Thyroid gland (tissue), 4 donors: ENCODE measurements around the gene KRTAP13-1. TPM values are rescaled to one million over a fixed set of nuclear protein-coding genes. Genes with fewer than 3 reads are reported as not detected.
A peak's percentile ranks its signal among the peaks of the same experiment; 100 is the strongest.

Experiments used
- DNase-seq, 2 donors: peaks; one replicate each; pipeline ENCODE4 v3.0.0-alpha.2; 2019
- H3K27ac ChIP-seq, 3 donors: fragments of 200-600 bp; sonication (generic); 1 replicate in 2 of 3; 2 replicates in 1 of 3; pipeline ENCODE4 v1.5.1; 2016 to 2019; ENCODE audit warnings: mild to moderate bottlenecking in 1 of 3, moderate library complexity in 1 of 3
- H3K27me3 ChIP-seq: fragments of 200-600 bp; sonication (generic); one replicate; pipeline ENCODE4 v1.5.1; 2019
- H3K36me3 ChIP-seq, 2 donors: fragments of 200-600 bp; sonication (generic); one replicate each; pipeline ENCODE4 v1.5.1; 2016 to 2019
- H3K4me1 ChIP-seq, 2 donors: fragments of 200-600 bp; sonication (generic); one replicate each; pipeline ENCODE4 v1.5.1; 2017 to 2019
- H3K4me3 ChIP-seq, 3 donors: fragments of 200-600 bp; sonication (generic); replicated peaks in 1 of 3; 1 replicate in 2 of 3; 2 replicates in 1 of 3; pipeline ENCODE4 v1.5.1; 2016; ENCODE audit warnings: mild to moderate bottlenecking in 1 of 3
- H3K9me3 ChIP-seq: fragments of 200-600 bp; sonication (generic); one replicate; pipeline ENCODE4 v1.5.1; 2017
- POLR2A ChIP-seq, 2 donors: fragments of 450-650 bp; IDR thresholded peaks; one replicate each; pipeline ENCODE4 v1.6.1; 2017; ENCODE audit warnings: antibody characterized with exemption in 2 of 2, mild to moderate bottlenecking in 2 of 2, moderate library complexity in 1 of 2
- WGBS, 2 donors: methylation state at CpG; one replicate each; pipeline ENCODE4 v1.1.5; 2017; 5-methylcytosine and 5-hydroxymethylcytosine counted together
- intact Hi-C: fragments of 100-400 bp; cut with DNase I; formaldehyde crosslinking; loops from one replicate; pipeline ENCODE4 v1.15.1; 2023
- total RNA-seq, 4 donors: library from RNA; depleted of rRNA; stranded (reverse); fragments of >200 nt; gene quantifications; one replicate each; pipeline ENCODE4 v1.2.3, GENCODE V29; 2016
- TF ChIP-seq, protein P1 (sequence below), 6 experiments: fragments of 200-600 bp in 3 of 6; fragments of 450-650 bp in 3 of 6; sonication (generic) in 3 of 6; IDR thresholded peaks; one replicate each; pipeline ENCODE4 v1.5.1; 2016 to 2019; ENCODE audit warnings: antibody characterized with exemption in 6 of 6, mild to moderate bottlenecking in 2 of 6, inconsistent platforms in 1 of 6, moderate library complexity in 1 of 6

Gene KRTAP13-1
- total RNA-seq, 4 donors from 2014 or later, result not detected

- Histone ChIP-seq H3K27me3 (no peaks in the 10 kb centered on the region), H3K36me3 (no peaks in the 10 kb centered on the region), H3K9me3 (no peaks in the 10 kb centered on the region), H3K4me3 (no peak overlapping the region), H3K4me1 (no peaks in the 10 kb centered on the region), H3K27ac (no peak overlapping the region)
- peak; percentile 2 to 5 for DNase-seq
- intact Hi-C loops, result no loop called here
- 41 to 47% methylated on average over 10 of the region's 10 CpGs for WGBS, 2 donors
- TF ChIP-seq, protein P1, sequence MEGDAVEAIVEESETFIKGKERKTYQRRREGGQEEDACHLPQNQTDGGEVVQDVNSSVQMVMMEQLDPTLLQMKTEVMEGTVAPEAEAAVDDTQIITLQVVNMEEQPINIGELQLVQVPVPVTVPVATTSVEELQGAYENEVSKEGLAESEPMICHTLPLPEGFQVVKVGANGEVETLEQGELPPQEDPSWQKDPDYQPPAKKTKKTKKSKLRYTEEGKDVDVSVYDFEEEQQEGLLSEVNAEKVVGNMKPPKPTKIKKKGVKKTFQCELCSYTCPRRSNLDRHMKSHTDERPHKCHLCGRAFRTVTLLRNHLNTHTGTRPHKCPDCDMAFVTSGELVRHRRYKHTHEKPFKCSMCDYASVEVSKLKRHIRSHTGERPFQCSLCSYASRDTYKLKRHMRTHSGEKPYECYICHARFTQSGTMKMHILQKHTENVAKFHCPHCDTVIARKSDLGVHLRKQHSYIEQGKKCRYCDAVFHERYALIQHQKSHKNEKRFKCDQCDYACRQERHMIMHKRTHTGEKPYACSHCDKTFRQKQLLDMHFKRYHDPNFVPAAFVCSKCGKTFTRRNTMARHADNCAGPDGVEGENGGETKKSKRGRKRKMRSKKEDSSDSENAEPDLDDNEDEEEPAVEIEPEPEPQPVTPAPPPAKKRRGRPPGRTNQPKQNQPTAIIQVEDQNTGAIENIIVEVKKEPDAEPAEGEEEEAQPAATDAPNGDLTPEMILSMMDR (IDR thresholded peaks at IDR 0.05), result peak in 4 of 6 experiments; percentile 25 to 65 (median 42)
- TF ChIP-seq POLR2A (IDR thresholded peaks at IDR 0.05), result no peak
These were observed 38.3 kb downstream of the KRTAP13-1 start for GRCh38 chr21:30434033-30434631.

- no peak overlapping the region for H3K27ac ChIP-seq
- H3K9me3 ChIP-seq, result no peaks in the 10 kb centered on the region
- no peak for DNase-seq
- H3K27me3 ChIP-seq, result no peaks in the 10 kb centered on the region
- no peaks in the 10 kb centered on the region for H3K4me1 ChIP-seq
- TF ChIP-seq, protein P1 (IDR thresholded peaks at IDR 0.05), result no peak
- TF ChIP-seq POLR2A (IDR thresholded peaks at IDR 0.05), result no peak
- H3K4me3 ChIP-seq, result no peak overlapping the region
- 82 to 89% methylated on average over 3 of the region's 3 CpGs for WGBS, 2 donors
- intact Hi-C loops, result no loop called here
- no peaks in the 10 kb centered on the region for H3K36me3 ChIP-seq
These were observed 41.3 kb downstream of the KRTAP13-1 start for GRCh38 chr21:30437010-30437565.

DNA sequence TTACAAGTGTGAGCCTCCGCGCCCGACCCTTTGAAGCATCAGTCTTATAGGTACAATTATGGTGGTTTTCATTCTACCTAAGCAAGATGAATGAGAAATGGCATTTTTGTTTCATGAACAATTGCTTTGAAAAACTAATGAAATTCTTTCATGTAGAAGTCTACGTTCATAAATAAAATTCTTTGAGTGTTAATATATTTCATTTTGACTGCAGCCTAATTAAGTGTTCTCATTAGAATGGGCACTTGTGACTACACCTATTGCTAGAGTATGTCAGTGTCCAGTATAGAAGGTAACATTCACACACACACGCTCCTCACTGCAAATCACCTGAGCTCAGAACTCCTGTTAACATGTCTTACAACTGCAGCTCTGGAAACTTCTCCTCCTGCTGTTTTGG lies 44.1 kb downstream of the KRTAP13-1 start, which contains the start of gene KRTAP15-1:
Gene KRTAP15-1 (plus strand): TSS at position 301 of the 400 bp plus-strand sequence. CDS start 53 bp downstream, at position 354.
- Histone ChIP-seq H3K4me3 (no peak within 1 kb of the TSS), H3K4me1 (no peaks in the 10 kb centered on the region), H3K27me3 (no peaks in the 10 kb centered on the region), H3K27ac (no peak within 1 kb of the TSS), H3K9me3 (no peaks in the 10 kb centered on the region), H3K36me3 (no peaks in the 10 kb centered on the region)
- no peak for DNase-seq
- 94 to 95% methylated on average over 5 of the region's 5 CpGs for WGBS, 2 donors
- TF ChIP-seq POLR2A (IDR thresholded peaks at IDR 0.05), result no peak
- TF ChIP-seq, protein P1 (IDR thresholded peaks at IDR 0.05), result no peak
- intact Hi-C loops, result no loop called here

DNA sequence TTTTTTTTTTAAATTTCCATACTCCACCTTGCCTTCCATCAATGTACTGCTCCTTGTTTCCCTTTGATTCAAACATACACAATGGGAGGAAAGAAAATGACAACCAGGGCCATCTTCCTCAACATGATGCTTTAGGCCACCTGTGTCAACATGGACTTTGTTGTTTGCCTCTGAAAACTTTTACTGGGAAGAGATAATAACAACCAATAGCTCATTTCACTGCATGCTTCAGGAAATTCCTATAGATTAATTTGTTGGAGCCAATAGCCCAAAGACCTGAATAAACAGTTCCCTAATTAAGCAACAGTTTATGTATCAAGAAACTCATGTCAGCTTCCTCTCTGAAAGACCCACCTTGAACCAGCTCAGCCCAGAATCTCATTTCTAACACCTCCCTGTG lies 47.4 kb downstream of the KRTAP13-1 start:
- no peaks in the 10 kb centered on the region for H3K4me1 ChIP-seq
- no peaks in the 10 kb centered on the region for H3K27me3 ChIP-seq
- H3K36me3 ChIP-seq, result no peaks in the 10 kb centered on the region
- no peak overlapping the region for H3K4me3 ChIP-seq
- intact Hi-C loops, result no loop called here
- no peak overlapping the region for H3K27ac ChIP-seq
- TF ChIP-seq, protein P1 (IDR thresholded peaks at IDR 0.05), result no peak
- no peak for TF ChIP-seq POLR2A (IDR thresholded peaks at IDR 0.05)
- DNase-seq, result no peak
- H3K9me3 ChIP-seq, result no peaks in the 10 kb centered on the region

DNA sequence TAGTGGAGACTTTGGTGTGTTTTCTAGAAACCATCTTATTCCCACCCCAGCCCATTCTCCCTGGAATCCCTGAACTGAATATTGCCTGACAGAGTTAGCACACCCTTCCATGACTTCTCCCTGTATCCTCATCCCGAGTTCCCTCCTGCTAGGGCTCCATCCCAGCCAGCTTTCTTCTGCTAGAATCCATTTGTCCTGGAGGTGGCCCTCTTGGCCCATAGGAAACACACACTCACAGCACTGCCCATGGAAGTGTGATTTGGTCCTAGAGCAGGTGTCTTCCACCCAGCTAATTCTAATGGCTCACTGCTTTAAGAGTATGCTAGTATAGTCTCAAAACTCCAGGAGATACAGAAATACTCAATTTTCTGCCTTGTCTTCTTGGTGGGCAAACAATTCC lies 48.4 kb downstream of the KRTAP13-1 start:
- H3K9me3 ChIP-seq, result no peaks in the 10 kb centered on the region
- H3K27me3 ChIP-seq, result no peaks in the 10 kb centered on the region
- 58 to 75% methylated on average over 1 of the region's 1 CpG for WGBS, 2 donors
- no peak for TF ChIP-seq POLR2A (IDR thresholded peaks at IDR 0.05)
- TF ChIP-seq, protein P1 (IDR thresholded peaks at IDR 0.05), result peak in 2 of 6 experiments; percentile 15 to 20
- no peaks in the 10 kb centered on the region for H3K4me1 ChIP-seq
- intact Hi-C loops, result no loop called here
- peak in 1 of 2 donors; percentile 10 for DNase-seq
- H3K4me3 ChIP-seq, result no peak overlapping the region
- H3K27ac ChIP-seq, result no peak overlapping the region
- H3K36me3 ChIP-seq, result no peaks in the 10 kb centered on the region
